GM21576 (cell line): Measurements from ENCODE around the gene GPR17.

ENCODE experiments used
- ATAC-seq: cut with Tn5 transposase; IDR thresholded peaks from one replicate; pipeline ENCODE4 v1.9.1; 2021; ENCODE audit warnings: mild to moderate bottlenecking, moderate library complexity; ENCODE audit not compliant: unreplicated experiment

Gene GPR17

DNA sequence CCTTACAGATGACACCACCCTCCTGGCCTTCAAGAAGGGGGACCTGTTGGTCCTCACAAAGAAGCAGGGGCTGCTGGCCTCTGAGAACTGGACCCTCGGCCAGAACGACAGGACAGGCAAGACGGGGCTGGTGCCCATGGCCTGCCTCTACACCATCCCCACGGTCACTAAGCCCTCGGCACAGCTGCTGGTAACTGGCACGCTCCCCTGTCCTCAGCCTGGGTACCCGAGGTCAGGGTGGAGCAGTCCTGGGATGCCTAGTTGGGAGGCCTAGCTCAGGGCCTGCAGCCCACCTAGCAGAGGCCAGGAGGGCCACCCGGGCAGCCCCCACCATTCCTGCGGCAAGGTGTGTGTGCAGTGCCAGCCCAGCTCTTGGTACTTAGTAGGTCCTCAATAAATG, 16.3 kb upstream of the GPR17 start:
- no peak for ATAC-seq

DNA sequence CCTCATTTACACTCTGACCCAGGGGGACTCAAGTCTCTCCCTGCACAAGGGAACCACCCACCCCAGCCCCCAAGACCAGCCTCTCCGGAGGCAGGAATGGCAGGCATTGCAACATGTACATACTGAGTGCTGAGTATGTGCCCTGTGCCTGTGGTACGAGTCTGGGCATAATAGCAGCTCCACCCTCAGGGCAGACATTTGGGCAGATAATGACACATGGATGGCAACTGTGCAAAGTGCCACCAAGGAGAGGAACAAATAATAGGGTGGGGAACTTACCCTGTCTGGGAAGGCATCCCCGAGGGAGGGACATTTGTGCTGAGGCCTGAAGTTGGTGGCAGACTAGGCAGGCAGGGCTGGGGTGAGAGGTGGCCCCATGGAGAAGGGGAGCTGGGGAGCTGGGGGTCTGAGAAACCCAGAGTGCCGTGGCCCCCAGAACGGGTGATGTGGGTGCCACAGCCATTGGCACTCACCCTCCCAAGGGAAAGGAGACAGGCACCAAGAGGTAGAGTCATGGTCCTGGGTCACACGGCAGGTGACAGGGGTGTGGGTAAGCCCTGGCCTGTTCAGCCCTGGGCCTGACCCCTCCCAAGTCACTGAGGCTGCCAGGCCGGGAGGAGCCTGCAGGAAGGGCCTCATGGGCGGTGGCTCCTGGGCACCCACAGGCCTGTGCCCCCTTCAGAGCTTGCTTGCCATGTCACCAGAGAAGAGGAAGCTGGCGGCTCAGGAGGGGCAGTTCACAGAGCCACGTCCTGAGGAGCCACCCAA, 15.7 kb upstream of the GPR17 start:
- no peak for ATAC-seq

DNA sequence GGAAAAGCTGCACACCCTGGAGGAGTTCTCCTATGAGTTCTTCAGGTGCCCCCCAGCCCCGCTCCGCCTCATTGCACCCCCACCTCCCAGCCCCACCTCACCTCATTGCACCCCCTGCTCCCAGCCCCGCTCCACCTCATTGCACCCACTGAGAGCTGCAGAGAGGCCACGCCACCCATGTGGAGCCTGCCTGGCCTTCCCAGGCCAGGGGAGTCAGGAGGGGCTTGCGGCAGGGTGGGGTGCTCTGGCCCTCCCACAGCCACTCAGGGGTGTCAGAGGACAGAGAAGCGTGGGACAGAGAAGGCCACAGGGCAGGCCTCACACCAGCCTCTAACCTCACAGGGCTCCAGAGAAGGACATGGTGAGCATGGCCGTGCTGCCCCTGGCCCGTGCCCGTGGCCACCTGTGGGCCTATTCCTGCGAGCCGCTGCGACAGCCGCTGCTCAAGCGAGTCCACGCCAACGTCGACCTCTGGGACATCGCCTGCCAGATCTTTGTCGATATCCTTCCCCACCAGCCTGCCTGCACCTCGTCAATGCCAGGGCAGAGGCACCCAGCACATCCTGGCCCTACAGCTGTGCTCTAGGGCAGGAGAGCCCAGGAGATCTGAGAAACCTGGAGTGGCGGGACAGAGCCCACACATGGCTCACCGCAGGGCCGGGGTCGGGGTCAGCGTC, 15.0 kb upstream of the GPR17 start:
- no peak for ATAC-seq

DNA sequence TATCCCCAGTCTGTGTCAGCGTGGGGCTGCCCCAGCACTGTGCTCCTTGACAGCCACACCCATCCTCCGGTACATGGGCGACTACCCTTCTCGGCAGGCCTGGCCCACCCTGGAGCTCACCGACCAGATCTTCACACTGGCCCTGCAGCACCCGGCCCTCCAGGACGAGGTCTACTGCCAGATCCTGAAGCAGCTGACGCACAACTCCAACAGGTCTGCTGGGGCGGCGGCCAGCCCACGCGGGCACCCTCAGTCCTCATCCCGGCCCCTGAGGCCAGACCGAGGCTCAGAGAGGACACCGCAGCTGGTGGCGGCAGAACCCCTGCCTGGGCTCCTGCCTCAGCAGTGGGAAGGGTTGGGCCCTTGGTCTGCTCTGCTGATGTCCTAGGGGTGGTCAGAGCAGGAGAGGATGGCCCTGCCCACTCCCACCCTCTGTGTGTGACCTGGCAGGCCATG, 14.4 kb upstream of the GPR17 start:
- ATAC-seq, result no peak

DNA sequence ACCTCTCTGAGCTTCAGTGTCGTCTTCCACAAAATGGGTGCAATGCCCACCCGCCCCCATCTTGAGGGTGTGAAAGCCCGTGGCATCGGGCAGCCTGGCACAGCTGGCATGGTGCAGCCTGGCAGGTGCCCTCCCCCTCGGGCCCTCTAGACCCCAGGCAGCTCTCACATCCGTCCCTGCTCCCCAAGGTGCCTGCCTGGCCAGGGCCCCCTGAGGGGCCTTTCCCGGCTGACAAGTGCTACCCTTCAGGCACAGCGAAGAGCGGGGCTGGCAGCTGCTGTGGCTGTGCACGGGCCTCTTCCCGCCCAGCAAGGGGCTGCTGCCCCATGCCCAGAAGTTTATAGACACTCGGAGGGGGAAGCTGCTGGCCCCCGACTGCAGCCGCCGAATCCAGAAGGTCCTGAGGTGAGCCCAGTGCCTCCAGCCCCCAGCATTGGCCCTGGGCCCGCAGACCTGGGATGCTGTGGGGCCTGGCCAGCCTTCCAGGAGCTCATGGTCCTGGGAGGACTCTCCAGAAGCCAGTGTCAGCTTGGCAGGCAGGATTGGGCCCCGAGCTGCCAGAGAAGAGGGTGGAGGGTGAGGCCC, 13.9 kb upstream of the GPR17 start:
- ATAC-seq, result no peak

DNA sequence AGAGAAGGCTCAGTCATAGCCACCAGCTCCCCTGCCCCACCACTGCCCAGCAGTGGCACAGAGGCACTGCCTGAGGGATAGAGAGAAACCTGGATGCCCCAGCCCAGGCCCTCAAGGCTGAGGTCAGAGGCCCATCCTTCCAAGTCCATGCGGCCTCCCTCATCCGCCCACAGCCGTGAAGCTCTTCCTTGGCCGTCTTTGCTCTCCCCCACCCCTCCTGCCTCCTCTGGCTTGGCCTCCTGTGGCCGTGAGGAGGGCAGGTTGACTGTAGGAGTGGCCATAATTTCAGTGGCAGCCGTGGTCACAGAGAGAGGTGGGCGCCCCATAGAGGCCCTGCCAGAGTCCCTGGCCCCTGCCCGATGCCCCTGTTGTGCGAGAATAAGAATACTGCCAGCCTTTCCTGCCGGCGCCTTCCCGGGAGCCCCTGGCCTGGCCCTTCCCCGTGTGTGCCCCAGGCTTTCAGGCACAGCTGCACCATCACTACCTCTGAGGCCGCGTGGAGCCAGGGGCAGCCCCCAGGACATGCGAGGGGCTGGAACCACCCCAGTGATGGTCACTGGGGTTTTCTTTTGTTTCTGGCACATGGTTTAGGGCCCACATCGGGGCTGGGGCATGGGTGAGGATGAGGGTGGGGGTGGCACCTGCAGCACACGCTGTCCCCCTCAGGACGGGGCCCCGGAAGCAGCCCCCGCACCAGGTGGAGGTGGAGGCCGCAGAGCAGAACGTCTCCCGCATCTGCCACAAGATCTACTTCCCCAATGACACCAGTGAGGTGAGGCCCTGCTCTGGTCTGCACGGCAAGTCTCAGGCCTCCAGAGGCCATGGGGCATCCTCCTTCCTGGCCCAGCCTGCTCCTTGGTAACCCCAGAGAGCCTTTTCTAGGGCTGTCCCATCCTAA, 13.1 kb upstream of the GPR17 start:
- peak; percentile 56 for ATAC-seq

DNA sequence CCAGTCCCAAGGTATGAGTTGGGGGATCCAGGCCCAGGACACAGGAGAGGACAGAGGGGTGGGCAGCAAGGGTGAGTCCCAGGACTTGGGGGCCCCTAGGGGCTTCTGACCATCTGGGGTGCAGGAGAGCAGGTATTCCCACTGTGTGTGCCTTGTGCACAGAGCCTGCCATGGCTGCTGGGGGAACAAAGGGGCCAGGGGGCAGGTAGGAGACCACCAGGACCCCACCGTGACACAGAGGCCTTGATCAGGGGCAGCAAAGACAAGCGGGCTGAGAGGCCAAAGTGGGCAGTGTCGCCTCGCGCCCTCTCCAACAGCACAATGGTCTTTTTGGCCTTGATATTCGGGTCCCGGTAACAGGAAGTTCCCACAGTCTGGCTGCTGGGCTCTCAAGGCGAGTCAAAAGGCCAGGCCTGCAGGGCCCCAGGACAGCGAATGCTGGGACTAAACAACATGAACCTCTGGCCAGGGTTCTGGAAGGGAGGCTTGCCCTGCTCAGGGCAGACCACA, 12.3 kb upstream of the GPR17 start:
- ATAC-seq, result no peak

DNA sequence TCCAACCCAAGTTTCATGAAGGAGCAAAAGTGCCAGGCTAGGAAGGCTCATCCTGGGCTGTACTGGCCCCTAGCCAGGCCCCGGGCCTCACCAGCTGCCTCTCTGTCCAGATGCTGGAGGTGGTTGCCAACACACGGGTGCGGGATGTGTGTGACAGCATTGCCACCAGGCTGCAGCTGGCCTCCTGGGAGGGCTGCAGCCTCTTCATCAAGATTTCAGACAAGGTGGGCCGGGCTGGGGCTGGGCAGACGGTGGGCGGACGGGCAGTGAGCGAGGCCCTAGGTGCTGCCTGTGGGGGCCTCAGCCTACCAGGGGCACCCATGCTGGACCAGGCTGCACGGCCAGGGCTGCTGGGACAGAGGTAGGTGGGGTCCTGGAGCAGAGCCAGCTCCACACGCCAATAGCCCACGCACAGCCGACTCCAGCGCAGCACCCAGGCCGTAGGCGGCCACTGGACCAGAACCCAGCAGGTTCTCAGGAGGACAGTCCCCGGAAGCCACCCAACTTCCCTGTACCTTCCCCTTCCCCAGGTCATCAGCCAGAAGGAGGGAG, 11.8 kb upstream of the GPR17 start:
- no peak for ATAC-seq

DNA sequence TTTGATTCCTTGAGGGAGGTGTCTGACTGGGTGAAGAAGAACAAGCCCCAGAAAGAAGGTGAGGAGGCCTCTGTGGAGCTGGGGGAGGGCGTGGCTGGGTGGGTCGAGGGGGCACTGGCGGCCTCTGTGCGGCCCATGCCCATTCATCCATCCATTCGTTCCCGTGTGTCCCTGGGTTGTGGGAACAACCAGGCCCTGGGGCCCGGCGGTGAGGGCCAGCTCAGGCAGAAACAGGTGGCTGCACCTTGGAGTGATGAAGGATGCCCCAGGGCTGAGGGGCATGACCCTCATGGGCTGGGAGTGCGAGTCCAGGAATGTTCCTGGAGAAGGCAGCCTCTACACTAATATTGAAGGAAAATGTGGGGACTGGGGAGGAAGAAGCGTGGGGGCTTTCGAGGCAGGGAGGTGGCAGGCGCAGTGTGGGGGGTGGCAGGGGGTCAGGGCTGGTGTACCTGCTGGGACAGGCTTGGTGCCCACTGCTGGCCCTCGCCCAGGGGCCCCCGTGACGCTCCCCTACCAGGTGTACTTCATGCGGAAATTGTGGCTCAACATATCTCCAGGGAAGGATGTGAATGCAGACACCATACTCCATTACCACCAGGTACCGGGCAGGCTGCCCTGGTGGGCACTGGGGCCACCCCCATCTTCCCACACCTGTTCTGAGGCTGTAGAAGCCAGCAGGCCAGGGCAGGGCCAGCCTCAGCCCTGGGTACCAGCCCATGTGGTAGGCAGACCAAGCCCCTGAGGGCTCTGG, 11.2 kb upstream of the GPR17 start:
- no peak for ATAC-seq

DNA sequence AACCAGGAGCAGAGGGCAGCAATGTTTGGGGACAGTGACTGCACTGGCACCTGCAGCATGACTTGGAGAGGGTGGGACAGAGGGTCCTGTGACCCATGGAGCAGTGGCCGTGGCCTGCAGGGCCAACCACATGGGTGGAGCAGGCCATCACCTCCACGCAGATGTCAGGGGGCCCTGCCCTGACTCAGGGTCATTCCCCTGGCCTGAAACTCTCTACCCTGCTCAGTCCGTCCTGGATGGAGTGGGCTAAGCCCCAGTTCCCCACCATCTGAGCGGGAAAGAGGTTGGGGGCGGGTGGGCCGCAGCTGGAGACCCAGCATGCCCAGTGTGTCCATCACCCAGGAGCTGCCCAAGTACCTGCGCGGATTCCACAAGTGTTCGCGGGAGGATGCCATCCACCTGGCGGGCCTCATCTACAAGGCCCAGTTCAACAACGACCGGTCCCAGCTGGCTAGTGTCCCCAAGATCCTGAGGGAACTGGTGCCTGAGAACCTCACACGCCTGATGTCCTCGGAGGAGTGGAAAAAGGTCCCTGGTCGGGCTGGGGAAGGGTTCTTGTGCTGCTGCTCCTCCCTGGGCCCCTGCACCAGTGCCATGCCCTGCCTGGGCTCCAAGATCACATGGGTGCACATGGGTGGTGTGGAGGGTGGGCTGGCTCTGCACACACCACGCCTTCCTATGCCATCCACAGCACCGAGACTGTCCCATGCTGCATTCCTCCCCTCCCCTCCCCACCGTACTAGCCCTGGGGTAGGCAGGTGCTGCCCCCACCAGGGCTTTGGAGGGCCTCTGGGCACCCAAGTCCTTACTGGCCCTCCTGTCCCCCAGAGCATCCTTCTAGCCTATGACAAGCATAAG, 10.3 kb upstream of the GPR17 start:
- no peak for ATAC-seq

DNA sequence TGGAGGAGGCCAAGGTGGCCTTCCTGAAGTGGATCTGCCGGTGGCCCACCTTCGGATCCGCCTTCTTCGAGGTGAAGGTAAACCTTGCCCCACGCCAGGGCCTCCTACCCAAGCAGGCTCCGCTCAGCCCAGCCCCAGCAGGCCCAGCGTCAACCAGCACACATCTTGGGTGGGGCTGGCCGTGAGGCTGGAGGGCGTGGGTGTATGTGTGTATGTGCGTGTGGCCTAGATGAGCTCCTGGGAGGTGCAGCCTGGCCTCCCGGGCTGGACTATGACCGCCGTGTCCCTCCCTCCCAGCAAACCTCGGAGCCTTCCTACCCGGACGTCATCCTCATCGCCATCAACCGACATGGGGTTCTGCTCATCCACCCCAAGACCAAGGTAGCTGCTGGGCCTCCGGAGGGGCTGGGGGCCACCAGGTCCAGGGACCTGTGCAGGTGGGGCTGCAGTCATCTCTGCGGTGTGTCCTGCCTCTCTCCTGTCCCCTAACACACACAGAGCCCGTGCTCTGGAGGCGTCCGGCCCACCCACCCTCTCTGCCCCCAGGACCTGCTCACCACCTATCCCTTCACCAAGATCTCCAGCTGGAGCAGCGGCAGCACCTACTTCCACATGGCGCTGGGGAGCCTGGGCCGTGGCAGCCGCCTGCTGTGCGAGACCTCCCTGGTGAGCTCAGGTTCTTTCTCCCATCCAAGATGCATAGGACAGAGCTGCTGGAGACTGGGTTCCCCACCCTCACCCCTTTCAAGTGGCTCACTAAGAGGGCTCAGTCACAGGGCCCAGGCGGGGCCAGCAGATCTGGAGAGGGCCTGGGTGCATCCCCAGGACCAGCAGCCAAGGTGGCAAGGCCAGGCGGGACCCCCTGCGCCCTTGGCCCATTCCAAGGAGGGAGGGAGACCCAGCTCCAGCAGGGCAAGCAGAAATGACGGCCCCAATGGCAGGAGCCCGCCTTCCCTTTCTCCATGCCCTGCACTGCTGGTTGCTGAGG, 9.4 kb upstream of the GPR17 start:
- no peak for ATAC-seq

DNA sequence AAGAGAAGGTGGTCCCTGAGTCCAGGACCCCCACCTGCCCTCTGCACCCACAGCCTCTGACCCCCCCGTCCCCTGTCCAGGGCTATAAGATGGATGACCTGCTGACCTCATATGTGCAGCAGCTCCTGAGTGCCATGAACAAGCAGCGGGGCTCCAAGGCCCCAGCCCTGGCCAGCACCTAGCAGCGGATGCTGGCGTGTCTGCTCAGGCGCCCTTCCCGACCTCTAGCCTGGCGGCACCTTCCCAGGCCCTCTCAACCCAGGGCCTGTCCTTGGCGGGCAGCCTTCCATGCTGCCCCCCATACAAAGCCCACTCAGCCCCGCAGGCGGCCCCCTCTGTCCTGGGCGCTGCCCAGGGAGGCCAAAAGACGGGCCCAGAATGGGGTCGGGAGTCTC, 8.7 kb upstream of the GPR17 start:
- no peak for ATAC-seq

DNA sequence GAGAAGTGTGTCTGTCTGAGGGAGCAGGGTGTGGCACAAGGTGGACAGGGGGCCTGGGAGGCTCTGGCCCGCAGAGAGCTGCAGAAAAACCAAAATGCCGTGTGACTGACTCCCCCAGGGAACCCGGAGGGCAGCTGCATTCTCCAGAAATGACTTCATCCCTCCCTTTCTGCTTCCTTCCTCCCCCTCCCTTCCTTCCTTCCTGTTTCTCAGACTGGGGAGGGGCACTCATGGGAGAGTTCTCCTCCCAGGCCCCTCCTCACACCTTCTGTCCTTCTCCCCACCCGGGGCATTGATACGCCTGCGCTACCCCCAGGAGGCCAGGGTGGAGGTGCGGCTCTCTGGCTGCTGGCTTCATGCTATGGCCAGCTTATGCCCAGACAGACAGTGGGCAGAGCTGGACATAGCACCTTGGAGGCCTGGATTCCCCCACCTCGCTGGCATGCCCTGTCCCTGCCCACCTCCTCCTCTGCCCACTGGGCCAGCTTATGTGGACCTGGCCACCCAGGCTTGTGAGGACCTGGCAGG, 8.2 kb upstream of the GPR17 start:
- no peak for ATAC-seq

DNA sequence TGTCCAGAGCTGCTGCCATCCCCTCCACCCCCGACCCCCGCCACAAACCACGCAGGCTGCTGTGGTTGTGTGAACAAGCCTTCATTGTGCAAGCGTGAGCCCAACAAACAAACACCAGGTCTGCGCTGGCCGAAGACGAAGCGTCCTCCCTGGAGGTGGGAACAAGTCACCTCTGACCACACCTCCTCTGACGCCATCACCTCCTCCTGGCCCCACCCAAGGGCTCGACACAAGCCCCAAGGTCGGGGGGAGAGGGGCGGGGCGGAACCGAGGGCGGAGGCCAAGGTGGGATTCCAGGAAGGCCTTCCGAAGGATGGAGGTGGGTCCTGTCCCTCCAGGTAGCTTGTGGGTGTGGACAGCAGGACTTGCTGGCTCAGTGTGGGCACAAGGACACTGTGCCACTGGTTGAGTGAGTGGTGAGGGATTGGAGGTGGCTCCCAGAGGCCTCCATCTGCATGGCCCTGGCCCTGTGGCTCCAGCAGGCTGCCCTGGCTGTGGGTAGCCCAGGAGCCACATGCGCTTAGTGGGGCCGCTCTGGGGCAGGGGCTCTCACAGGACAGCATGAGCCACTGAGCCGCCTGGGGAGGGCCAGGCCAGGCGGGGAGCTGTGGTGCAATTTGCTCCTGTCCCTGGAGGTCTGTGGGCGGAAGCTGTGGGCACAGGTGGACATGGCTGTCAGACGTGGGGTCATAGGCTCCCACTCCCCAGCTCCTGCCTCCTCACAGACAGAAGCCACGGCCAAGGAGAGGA, 7.4 kb upstream of the GPR17 start:
- no peak for ATAC-seq

DNA sequence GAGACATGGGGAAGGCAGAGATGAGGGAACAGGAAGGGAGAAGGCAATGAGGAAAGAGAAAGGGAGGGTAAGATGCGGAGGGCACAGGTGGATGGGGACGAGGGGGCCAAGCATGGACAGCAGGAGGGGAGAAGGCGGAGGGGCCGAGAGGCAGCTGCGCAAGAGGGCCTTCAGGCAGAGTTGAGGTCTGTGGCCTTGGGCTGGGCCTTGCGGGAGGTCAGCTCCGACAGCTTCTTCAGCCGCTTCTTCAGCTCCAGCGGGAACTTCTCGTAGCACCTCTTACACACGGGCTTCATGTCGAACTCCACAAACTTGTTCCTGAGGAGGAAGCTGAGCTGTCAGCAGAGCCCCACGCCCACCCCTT, 6.9 kb upstream of the GPR17 start:
- no peak for ATAC-seq

DNA sequence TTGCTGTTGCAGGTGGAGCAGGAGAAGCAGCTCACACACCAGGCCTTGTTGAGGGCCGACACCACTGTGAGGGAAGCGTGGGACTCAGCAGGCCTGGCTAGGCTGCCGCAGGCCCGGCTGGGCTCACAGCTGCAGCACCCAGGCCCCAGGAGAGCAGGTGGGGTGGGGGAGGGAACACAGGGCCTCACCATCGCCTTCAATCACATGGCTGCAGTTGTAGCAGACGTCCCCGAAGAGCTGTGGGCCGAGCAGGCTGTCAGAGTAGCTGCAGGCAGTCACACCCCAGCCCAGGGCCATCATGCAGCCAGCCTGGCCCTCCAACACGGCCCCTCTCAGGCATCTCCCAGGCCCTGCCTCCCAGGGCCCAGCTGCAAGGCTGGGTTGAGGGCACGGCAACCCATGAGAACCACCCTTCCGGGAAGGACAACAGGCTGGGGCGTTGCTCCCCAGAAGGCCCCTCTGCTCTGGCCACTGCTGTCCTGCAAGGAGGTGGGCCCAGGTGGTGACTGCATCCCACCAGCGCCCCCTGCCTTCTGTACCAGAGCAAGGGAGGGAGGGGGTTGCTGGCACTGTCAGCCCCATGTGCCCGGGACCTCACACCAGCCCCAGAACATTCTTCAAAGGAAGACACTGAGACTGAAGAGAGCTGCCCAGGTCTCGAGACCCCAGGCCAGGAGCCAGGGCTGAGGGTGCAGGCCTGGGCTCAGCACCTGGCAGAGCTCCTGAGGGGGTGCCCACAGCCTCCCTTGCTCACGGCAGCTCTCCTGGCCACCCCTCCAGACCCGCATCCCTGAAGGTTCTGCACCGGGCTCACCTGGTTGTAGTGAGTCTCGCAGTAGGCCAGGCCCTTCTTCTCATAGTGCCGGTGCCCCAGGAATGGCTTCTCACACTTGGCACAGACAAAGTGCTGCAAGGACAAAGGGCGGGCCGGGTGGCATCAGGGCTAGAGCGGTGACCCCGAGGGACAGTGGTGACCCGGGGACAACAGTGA, 5.6 kb upstream of the GPR17 start:
- no peak for ATAC-seq
